Hematopoietic multipotent progenitor cell treated with erythropoietin and hydrocortisone succinate and interleukin-3 and kit ligand, for 6 days (in vitro differentiated cells): ENCODE measurements around the gene SCARF2.
"Not testable (repeated sequence)": the region's sequence is repeated elsewhere in the genome, so short reads cannot be mapped to it uniquely, and the experiment has no call there.

Source experiments
- DNase-seq: peaks from one replicate; pipeline ENCODE4 v3.0.0-alpha.2; 2015

SCARF2 gene

GRCh38 chr22:20459152-20459542, 21.5 kb upstream of the SCARF2 start:
- no peak for DNase-seq

GRCh38 chr22:20458530-20459151, 21.0 kb upstream of the SCARF2 start:
- no peak for DNase-seq

- DNase-seq, result no peak
Measured at GRCh38 chr22:20457506-20458240, 20.0 kb upstream of the SCARF2 start.

GRCh38 chr22:20456722-20457076, 19.1 kb upstream of the SCARF2 start:
- no peak for DNase-seq

- DNase-seq, result peak; percentile 90
Measured at GRCh38 chr22:20456064-20456721, 18.6 kb upstream of the SCARF2 start.

- DNase-seq, result no peak
Measured at GRCh38 chr22:20455709-20456063, 18.1 kb upstream of the SCARF2 start.

GRCh38 chr22:20453222-20453621, 15.6 kb upstream of the SCARF2 start:
- DNase-seq, result no peak

- DNase-seq, result no peak
Measured at GRCh38 chr22:20451920-20452319, 14.3 kb upstream of the SCARF2 start.

GRCh38 chr22:20451129-20451778, 13.6 kb upstream of the SCARF2 start:
- DNase-seq, result not testable (repeated sequence)

GRCh38 chr22:20450551-20450906, 12.9 kb upstream of the SCARF2 start:
- DNase-seq, result no peak

- DNase-seq, result no peak
Measured at GRCh38 chr22:20449819-20450550, 12.4 kb upstream of the SCARF2 start.

- DNase-seq, result no peak
Measured at GRCh38 chr22:20448630-20449029, 11.0 kb upstream of the SCARF2 start.

- DNase-seq, result no peak
Measured at GRCh38 chr22:20446383-20446970, 8.9 kb upstream of the SCARF2 start.

GRCh38 chr22:20444325-20444724, 6.7 kb upstream of the SCARF2 start:
- DNase-seq, result no peak

GRCh38 chr22:20442485-20443284, 5.1 kb upstream of the SCARF2 start:
- no peak for DNase-seq

GRCh38 chr22:20441631-20442484, 4.2 kb upstream of the SCARF2 start:
- DNase-seq, result no peak

GRCh38 chr22:20440637-20441591, 3.3 kb upstream of the SCARF2 start:
- no peak for DNase-seq

GRCh38 chr22:20439928-20440575, 2.4 kb upstream of the SCARF2 start:
- no peak for DNase-seq

- DNase-seq, result no peak
Measured at GRCh38 chr22:20439556-20439927, 1.9 kb upstream of the SCARF2 start.
